ENCODE results near the gene UBAC2. TPM values are rescaled to one million over a fixed set of nuclear protein-coding genes. Genes with fewer than 3 reads are reported as not detected.

UBAC2 gene
- total RNA-seq, 2 donors from 2014 or later: 76.7 to 80.3 TPM

DNA sequence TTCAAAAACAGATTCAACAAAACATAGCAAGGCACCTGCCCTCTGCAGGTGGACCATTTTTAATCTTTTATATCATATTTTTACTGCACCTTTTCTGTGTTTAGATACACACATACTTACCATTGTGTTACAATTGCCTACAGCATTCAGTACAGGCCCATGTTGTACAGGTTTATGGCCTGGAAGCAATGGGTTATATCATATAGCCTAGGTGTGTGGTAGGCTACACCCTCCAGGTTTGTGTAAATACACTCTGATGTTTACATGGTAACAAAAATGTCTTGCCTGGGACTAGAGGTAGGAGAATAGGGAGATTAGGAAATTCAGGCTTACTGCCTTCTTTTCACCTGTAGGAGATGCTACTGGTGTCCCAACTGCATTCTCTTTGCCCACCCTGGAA, 8.2 kb upstream of the UBAC2 start:
- H3K27me3 Mint-ChIP-seq (ENCODE audit: low read depth): no peaks in the 10 kb centered on the region
- DNase-seq (no peak), ATAC-seq (replicated peaks in 1 of 2) (no peak)
- no peaks in the 10 kb centered on the region for H3K9me3 Mint-ChIP-seq
- H3K36me3 Mint-ChIP-seq (ENCODE audit: insufficient read depth in 2 of 2): no peaks in the 10 kb centered on the region
- no peak overlapping the region for H3K27ac Mint-ChIP-seq
- no peak overlapping the region for H3K4me3 Mint-ChIP-seq
- peaks cover 18% of the 10 kb centered on the region for H3K4me1 Mint-ChIP-seq (ENCODE audit: low read depth)

DNA sequence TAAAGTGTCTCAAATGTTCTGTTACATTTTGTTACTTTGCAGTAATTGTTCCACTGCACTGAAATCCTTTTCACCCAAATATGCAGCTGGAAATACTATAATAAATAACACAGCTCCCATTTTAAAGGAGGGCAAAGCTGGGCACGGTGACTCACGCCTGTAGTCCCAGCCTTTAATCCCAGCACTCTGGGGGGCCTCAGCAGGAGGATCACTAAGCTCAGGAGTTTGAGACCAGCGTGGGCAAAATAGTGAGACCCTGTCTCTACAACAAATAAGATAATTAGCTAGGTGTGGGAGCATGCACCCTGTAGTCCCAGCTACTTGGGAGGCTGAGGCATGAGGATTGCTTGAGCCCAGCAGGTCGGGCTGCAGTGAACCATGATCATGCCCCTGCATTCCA, 7.5 kb upstream of the UBAC2 start:
- H3K27me3 Mint-ChIP-seq (ENCODE audit: low read depth): no peaks in the 10 kb centered on the region

DNA sequence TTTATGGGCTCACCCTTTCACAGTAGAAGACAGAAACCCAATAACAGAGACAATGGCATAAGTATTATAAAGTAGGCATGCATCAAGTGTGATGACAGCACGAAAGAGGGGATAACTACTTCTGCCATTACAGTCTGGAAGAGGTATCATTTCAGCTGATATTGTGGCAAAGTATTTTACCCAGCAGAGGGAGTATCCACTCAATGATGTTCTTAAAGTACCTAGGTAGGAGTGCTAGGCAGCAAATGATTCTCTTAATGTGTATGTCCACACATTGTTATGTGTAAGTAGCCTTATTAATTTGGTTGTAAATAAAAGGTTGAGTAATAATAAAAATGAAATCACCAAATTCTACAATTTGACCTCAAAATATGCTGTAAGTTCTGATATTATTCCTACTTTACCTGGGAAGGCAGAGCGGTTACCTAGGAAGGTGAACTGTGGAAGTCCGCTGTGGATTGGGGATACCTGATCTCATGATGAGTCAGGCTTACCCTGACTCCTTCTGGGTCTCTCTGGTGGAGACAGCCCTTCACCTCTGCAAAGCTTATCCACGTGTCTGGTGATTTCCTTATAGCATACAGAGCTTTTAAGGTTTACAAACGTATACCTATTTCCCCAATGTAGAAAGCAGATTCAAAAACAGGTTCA, 4.1 kb upstream of the UBAC2 start:
- peaks cover 1 to 3% of the 10 kb centered on the region in 2 donors for H3K36me3 Mint-ChIP-seq (ENCODE audit: insufficient read depth in 2 of 2)
- H3K4me1 Mint-ChIP-seq (ENCODE audit: low read depth): peaks cover 39% of the 10 kb centered on the region
- ATAC-seq (replicated peaks in 1 of 2) (no peak), DNase-seq (no peak)
- no peaks in the 10 kb centered on the region for H3K27me3 Mint-ChIP-seq (ENCODE audit: low read depth)
- no peak overlapping the region for H3K27ac Mint-ChIP-seq
- H3K9me3 Mint-ChIP-seq: no peaks in the 10 kb centered on the region
- H3K4me3 Mint-ChIP-seq: no peak overlapping the region

More for the DNA sequence above, 7.5 kb upstream of the UBAC2 start:
- Mint-ChIP-seq H3K36me3 (ENCODE audit: insufficient read depth in 2 of 2) (no peaks in the 10 kb centered on the region), H3K9me3 (no peaks in the 10 kb centered on the region), H3K4me3 (no peak overlapping the region), H3K27ac (no peak overlapping the region), H3K4me1 (ENCODE audit: low read depth) (peaks cover 22% of the 10 kb centered on the region)
- DNase-seq: no peak
- ATAC-seq (replicated peaks in 1 of 2): no peak

DNA sequence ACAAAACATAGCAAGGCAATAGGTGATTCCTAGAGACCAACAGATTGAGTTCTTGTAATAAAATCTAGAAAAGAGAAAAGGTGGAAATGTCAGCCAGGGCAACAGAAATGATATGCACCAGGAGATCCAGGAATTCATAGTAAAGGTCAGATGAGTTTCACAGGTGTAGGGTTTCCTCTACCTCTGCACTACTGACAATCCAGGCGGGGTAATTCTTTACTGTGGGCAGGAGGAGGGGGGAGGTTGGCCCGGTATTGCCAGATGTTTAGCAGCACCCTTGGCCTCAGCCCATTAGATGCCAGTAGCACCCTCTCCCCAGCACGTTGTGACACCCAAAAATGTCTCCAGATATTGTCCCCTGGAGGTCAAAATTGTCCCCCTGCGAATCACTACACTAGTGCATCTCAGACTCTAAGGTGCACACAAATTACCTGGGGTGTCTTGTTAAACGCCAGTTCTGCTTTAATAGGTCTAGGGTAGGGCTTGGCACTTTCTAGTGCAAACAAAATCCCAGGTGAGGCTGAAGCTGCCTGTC, 3.5 kb upstream of the UBAC2 start:
- Mint-ChIP-seq H3K27me3 (ENCODE audit: low read depth) (no peaks in the 10 kb centered on the region), H3K4me1 (ENCODE audit: low read depth) (peaks cover 39% of the 10 kb centered on the region), H3K4me3 (no peak overlapping the region), H3K9me3 (no peaks in the 10 kb centered on the region), H3K36me3 (ENCODE audit: insufficient read depth in 2 of 2) (peaks cover 1 to 3% of the 10 kb centered on the region in 2 donors), H3K27ac (no peak overlapping the region)
- ATAC-seq (replicated peaks in 1 of 2) (no peak), DNase-seq (no peak)

DNA sequence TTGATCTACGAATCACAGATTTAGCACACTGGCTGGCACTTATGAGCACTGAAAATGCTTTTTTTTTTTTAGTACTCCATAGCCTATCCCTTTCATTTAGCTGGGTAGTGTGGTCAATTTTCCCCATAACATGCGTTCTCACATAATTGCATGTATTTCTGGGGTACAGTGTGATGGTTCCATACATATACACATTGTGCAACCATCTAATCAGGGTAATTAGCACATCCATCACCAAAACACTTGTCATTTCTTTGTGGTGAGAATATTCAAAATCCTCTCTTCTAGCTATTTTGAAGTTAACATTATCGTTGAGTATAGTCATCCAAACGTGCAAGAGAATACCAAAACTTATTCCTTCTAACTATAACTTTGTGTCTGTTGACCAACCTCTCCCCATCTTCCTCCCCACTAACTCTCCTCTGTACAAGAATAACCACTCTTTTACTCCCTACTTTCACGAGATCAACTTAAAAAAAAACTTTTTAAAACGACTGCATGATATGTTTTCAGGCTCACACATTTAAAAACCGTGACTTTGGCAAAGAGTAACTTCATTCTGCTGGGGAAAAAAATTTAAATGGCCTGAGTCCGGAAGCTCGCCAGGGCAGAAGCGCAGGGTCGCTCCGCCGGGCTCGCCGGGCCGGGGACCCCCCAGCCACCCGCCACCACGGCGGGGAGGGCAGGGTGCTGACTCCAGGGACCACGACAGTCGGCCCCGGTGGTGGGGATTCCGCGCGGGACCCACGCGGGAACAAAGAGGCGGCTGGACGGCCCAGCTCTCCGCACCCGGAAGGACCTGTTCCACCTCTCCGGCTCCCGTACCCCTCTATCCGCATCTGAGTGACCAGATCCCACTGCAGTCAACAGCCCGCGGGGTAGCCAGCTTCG, 868 bp upstream of the UBAC2 start:
- Mint-ChIP-seq H3K27me3 (ENCODE audit: low read depth) (no peaks in the 10 kb centered on the region), H3K4me3 (peak overlapping the region; percentile 93 to 94), H3K27ac (peak overlapping the region; percentile 95), H3K4me1 (ENCODE audit: low read depth) (peaks cover 64% of the 10 kb centered on the region), H3K36me3 (ENCODE audit: insufficient read depth in 2 of 2) (peaks cover 1 to 3% of the 10 kb centered on the region in 2 donors), H3K9me3 (no peaks in the 10 kb centered on the region)
- DNase-seq (no peak), ATAC-seq (replicated peaks in 1 of 2) (no peak)

DNA sequence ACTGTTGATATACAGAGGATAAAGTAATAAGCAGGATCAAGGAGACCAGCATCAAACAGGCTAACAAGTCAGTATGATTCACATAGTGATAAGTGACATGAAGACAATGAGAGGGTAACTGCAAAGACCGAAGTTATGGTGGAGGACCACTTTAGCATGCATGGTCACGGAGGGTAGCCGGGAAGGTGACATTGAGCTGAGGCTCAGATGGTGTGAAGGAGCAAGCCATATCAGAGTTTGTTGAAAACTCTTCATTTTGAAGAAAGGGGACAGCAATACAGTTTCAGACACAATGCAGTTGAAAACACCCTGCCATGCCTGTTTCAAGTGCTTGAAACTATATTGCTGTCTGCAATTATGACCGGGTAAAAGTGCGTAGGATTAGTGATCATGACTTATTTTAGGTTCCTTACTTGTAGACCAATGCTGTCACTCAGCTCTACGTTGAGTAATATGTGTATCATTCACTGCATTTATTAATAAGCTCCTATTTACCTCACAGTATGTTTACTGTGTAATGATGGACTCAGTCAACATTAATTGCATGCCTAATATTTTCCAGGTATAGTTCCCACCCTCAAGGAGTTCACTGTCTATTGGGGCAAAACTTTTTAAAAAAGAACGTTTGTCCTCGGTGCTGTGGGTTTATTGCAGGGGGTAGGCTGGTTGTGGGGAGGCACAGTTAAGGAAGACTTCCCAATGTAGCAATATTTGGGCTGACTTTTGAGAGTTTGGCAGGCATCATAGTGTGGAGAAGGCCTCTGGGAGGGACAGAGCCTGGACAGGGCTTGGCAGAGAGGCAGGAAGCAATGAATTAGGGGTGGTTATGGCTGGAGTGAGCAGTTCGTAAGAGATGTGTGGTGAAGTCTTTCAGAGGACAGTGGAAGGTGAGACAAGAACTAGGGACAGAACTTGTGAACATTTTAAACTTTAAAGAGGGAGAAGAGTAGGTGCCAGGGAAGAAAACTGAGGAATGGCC, 3.2 kb downstream of the UBAC2 start:
- no peak for DNase-seq
- Mint-ChIP-seq H3K4me1 (ENCODE audit: low read depth) (peaks cover 77% of the 10 kb centered on the region), H3K4me3 (peak overlapping the region; percentile 80 to 84), H3K9me3 (no peaks in the 10 kb centered on the region), H3K27ac (peak overlapping the region; percentile 73), H3K27me3 (ENCODE audit: low read depth) (no peaks in the 10 kb centered on the region), H3K36me3 (ENCODE audit: insufficient read depth in 2 of 2) (peaks cover 11 to 20% of the 10 kb centered on the region in 2 donors)
- ATAC-seq (replicated peaks in 1 of 2): peak; percentile 12 to 16

DNA sequence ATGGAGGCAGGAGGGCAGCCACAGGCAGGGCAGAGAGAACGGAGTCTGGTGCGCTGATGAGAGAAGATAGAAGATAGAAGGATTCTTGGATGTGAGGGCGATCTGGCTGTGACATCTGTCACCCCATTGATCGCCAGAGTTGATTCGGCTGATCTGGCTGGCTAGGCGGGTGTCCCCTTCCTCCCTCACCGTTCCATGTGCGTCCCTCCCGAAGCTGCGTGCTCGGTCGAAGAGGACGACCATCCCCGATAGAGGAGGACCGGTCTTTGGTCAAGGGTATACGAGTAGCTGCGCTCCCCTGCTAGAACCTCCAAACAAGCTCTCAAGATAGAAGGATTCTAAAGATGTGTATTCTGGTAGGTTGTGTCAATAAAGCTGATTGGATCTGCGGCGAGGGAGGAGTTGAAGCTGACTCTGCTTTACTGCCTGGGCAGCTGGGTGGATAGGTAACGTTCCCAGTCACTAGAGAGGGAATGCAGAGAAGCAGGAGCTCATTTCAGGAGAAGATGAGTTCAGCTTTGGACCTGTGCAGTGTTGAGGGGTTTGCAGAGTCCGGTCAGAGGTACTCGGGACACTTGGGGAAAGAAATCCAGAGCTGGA, 5.1 kb downstream of the UBAC2 start:
- Mint-ChIP-seq H3K27ac (no peak overlapping the region), H3K4me3 (peak overlapping the region; percentile 80 to 84), H3K27me3 (ENCODE audit: low read depth) (no peaks in the 10 kb centered on the region), H3K9me3 (no peaks in the 10 kb centered on the region), H3K4me1 (ENCODE audit: low read depth) (peaks cover 83% of the 10 kb centered on the region), H3K36me3 (ENCODE audit: insufficient read depth in 2 of 2) (peaks cover 11 to 20% of the 10 kb centered on the region in 2 donors)
- DNase-seq: no peak
- no peak for ATAC-seq (replicated peaks in 1 of 2)

DNA sequence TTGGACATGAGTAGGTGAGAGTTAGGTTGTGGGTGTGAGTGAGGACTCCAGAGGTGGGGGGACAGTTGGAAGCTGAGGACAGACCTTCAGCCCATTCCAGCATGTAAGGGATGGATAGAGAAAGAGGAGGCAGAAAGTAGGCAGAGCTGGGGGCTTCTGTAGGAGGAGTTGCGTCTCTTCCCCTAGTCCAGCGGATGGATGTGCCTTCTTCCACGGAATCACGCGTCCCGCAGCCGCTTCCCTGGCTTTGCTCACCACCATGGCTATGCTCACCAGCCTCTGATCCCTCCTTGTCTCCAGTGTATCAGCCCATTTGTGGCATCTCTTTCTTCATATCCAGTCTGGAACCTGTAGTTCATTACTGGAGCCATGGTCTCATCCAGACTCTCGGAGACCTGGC, 5.6 kb downstream of the UBAC2 start:
- H3K9me3 Mint-ChIP-seq: no peaks in the 10 kb centered on the region
- DNase-seq (no peak), ATAC-seq (replicated peaks in 1 of 2) (no peak)
- H3K36me3 Mint-ChIP-seq (ENCODE audit: insufficient read depth in 2 of 2): peaks cover 10 to 23% of the 10 kb centered on the region in 2 donors
- H3K27ac Mint-ChIP-seq: no peak overlapping the region
- H3K4me3 Mint-ChIP-seq: peak overlapping the region in 1 of 2 donors; percentile 80
- no peaks in the 10 kb centered on the region for H3K27me3 Mint-ChIP-seq (ENCODE audit: low read depth)
- H3K4me1 Mint-ChIP-seq (ENCODE audit: low read depth): peaks cover 88% of the 10 kb centered on the region

DNA sequence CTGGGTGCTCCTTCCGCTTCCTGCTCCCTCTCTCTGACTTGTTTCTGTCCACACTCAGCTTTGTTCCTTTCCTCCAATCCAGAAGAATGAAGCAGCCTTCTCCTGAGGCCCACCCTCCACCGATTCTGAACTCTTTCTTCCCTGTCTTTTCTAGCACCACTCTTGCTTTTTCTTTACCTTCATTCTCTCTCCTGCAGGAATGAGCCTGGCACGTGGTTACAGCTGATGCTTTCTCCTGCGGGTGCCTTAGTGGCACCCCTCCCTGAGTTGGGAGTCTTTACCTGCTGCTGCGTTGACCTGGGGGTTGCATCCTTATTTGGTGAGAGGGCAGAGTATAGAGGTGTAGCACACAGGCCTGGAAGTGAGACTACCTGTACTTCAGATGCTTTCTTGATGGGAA, 6.2 kb downstream of the UBAC2 start:
- peaks cover 94% of the 10 kb centered on the region for H3K4me1 Mint-ChIP-seq (ENCODE audit: low read depth)
- H3K27ac Mint-ChIP-seq: no peak overlapping the region
- peaks cover 7 to 24% of the 10 kb centered on the region in 2 donors for H3K36me3 Mint-ChIP-seq (ENCODE audit: insufficient read depth in 2 of 2)
- H3K9me3 Mint-ChIP-seq: no peaks in the 10 kb centered on the region
- no peak for ATAC-seq (replicated peaks in 1 of 2)
- H3K27me3 Mint-ChIP-seq (ENCODE audit: low read depth): no peaks in the 10 kb centered on the region
- DNase-seq: no peak
- peak overlapping the region in 1 of 2 donors; percentile 19 for H3K4me3 Mint-ChIP-seq

DNA sequence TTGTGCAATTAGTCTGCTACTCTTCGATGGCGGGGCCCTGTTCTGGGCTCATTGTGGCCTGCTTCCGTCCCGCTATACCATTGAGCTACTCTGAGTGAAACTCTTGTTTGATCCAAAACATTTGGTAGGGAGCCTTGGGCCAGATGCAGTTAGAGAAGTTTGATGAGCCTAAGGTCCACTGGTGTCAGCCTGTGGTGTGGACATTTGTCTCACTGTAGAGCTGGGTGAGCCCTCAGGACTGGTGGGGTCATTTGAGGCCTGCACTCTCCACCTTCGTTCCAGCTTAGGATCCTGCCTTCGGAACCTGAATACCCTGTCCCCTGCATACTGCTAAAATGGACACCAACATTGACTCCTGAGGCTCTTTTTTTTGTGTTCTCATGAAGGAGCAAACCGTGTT, 6.9 kb downstream of the UBAC2 start:
- Mint-ChIP-seq H3K27me3 (ENCODE audit: low read depth) (no peaks in the 10 kb centered on the region), H3K9me3 (no peaks in the 10 kb centered on the region), H3K4me1 (ENCODE audit: low read depth) (peaks cover 94% of the 10 kb centered on the region), H3K36me3 (ENCODE audit: insufficient read depth in 2 of 2) (peaks cover 7 to 26% of the 10 kb centered on the region in 2 donors), H3K27ac (no peak overlapping the region), H3K4me3 (no peak overlapping the region)
- ATAC-seq (replicated peaks in 1 of 2) (no peak), DNase-seq (no peak)

DNA sequence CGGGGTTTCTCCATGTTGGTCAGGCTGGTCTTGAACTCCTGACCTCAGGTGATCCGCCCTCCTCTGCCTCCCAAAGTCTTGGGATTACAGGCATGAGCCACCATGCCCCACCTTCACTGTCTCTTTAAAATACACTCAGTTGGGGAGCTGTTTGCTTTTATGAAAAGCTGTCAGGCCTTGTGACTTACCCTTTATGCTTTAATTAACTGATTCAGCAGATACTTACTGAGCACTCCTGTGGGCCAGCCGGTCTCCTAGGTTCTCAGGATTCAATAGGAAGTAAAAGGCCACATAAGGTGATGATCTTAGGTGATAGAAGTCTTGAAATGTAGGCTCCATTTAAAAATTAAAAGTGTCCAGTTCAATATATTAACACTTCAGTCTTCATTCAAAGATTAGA, 7.5 kb downstream of the UBAC2 start:
- ATAC-seq (replicated peaks in 1 of 2): no peak
- no peak for DNase-seq
- Mint-ChIP-seq H3K4me1 (ENCODE audit: low read depth) (peaks cover 92% of the 10 kb centered on the region), H3K4me3 (no peak overlapping the region), H3K27me3 (ENCODE audit: low read depth) (no peaks in the 10 kb centered on the region), H3K9me3 (no peaks in the 10 kb centered on the region), H3K27ac (no peak overlapping the region), H3K36me3 (ENCODE audit: insufficient read depth in 2 of 2) (peaks cover 7 to 26% of the 10 kb centered on the region in 2 donors)

DNA sequence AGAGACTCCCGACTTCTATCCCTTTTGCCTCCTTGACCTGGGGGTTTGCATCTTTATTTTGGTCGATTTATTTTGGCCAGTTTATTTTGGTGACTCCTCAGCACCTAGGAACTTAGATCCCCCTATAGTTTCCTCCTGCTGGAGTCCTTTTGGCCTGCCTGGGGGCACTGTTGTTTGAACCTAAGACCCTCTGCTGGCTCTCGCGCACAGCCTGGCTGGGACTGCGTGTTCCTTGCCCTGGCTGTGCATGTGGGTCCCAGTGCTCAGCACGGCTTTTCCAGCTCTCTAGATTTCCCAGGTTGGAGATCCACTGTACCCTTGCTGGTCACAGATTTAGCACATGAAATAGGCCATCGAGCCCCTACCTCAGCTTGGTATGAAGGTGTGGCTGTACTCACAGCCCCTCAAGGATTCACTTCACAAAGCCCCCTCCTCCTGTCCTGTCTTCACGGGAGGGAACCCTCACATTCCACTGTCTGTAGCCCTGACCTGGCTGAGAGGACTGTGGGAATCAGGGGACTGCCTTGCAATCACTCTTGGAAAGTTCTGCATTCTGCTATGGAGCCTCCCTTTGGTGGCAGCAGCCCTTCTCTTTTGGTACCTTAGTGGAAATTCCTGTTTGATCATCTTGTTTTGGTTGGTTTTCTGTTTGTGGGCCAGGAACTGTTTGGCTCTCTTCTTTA, 8.3 kb downstream of the UBAC2 start:
- ATAC-seq (replicated peaks in 1 of 2) (no peak), DNase-seq (no peak)
- no peak overlapping the region for H3K27ac Mint-ChIP-seq
- peaks cover 90% of the 10 kb centered on the region for H3K4me1 Mint-ChIP-seq (ENCODE audit: low read depth)
- no peaks in the 10 kb centered on the region for H3K27me3 Mint-ChIP-seq (ENCODE audit: low read depth)
- H3K36me3 Mint-ChIP-seq (ENCODE audit: insufficient read depth in 2 of 2): peaks cover 7 to 26% of the 10 kb centered on the region in 2 donors
- no peak overlapping the region for H3K4me3 Mint-ChIP-seq
- H3K9me3 Mint-ChIP-seq: no peaks in the 10 kb centered on the region
